Neural crest cell (in vitro differentiated cells): ENCODE data around the gene PATJ. TPM values are rescaled to one million over a fixed set of nuclear protein-coding genes. Genes with fewer than 3 reads are reported as not detected.

ENCODE experiments used
- DNase-seq: peaks from one replicate; pipeline ENCODE4 v3.0.0; 2021; ENCODE audit warnings: low read depth, mixed read lengths, low spot score
- H3K27ac Mint-ChIP-seq: one replicate; pipeline ENCODE4 v1.8.0; 2021; ENCODE audit warnings: mild to moderate bottlenecking, mixed read lengths; ENCODE audit not compliant: unreplicated experiment
- H3K27me3 Mint-ChIP-seq: 2 replicates; pipeline ENCODE4 v1.8.0; 2021; ENCODE audit warnings: low read depth, mild to moderate bottlenecking, mixed read lengths
- H3K36me3 Mint-ChIP-seq: 2 replicates; pipeline ENCODE4 v1.8.0; 2021; ENCODE audit warnings: low read depth, mild to moderate bottlenecking, mixed read lengths
- H3K4me1 Mint-ChIP-seq: 2 replicates; pipeline ENCODE4 v1.8.0; 2021; ENCODE audit warnings: mixed read lengths
- H3K4me3 Mint-ChIP-seq: one replicate; pipeline ENCODE4 v1.8.0; 2021; ENCODE audit warnings: mild to moderate bottlenecking, mixed read lengths
- H3K9me3 Mint-ChIP-seq: 2 replicates; pipeline ENCODE4 v1.8.0; 2021; ENCODE audit warnings: mixed read lengths
- CTCF ChIP-seq: fragments of 200-600 bp; sonication (generic); conservative IDR thresholded peaks from 2 replicates; pipeline ENCODE4 v1.5.0; 2021; ENCODE audit warnings: antibody characterized with exemption, mild to moderate bottlenecking
- total RNA-seq: library from RNA; stranded (reverse); gene quantifications from 2 replicates; pipeline ENCODE4 v1.2.1, GENCODE V29; 2021

Gene PATJ
- total RNA-seq, 1 donor from 2014 or later = 3.9 TPM

- no peak for DNase-seq
- Mint-ChIP-seq H3K27me3 (no peaks in the 10 kb centered on the region), H3K9me3 (no peaks in the 10 kb centered on the region), H3K4me1 (peaks cover 4% of the 10 kb centered on the region), H3K36me3 (no peaks in the 10 kb centered on the region), H3K4me3 (no peak overlapping the region), H3K27ac (no peak overlapping the region)
- no peak for TF ChIP-seq CTCF
These were observed 300.9 kb downstream of the PATJ start for GRCh38 chr1:62043154-62043553.

- no peak overlapping the region for H3K4me3 Mint-ChIP-seq
- no peak for DNase-seq
- no peaks in the 10 kb centered on the region for H3K4me1 Mint-ChIP-seq
- no peaks in the 10 kb centered on the region for H3K9me3 Mint-ChIP-seq
- no peak for TF ChIP-seq CTCF
- H3K27me3 Mint-ChIP-seq = no peaks in the 10 kb centered on the region
- no peak overlapping the region for H3K27ac Mint-ChIP-seq
- no peaks in the 10 kb centered on the region for H3K36me3 Mint-ChIP-seq
These were observed 303.3 kb downstream of the PATJ start for GRCh38 chr1:62045574-62045973.

- DNase-seq = no peak
- Mint-ChIP-seq H3K27ac (no peak overlapping the region), H3K4me3 (no peak overlapping the region)
These were observed 304.6 kb downstream of the PATJ start for GRCh38 chr1:62046927-62047326.

GRCh38 chr1:62050165-62050564, 307.9 kb downstream of the PATJ start:
- H3K27me3 Mint-ChIP-seq = no peaks in the 10 kb centered on the region
- no peak overlapping the region for H3K27ac Mint-ChIP-seq
- DNase-seq = no peak
- TF ChIP-seq CTCF = no peak
- H3K36me3 Mint-ChIP-seq = no peaks in the 10 kb centered on the region
- H3K4me3 Mint-ChIP-seq = no peak overlapping the region
- H3K9me3 Mint-ChIP-seq = no peaks in the 10 kb centered on the region
- no peaks in the 10 kb centered on the region for H3K4me1 Mint-ChIP-seq

More at GRCh38 chr1:62046927-62047326, 304.6 kb downstream of the PATJ start:
- no peaks in the 10 kb centered on the region for H3K9me3 Mint-ChIP-seq
- TF ChIP-seq CTCF = no peak
- no peaks in the 10 kb centered on the region for H3K4me1 Mint-ChIP-seq
- H3K36me3 Mint-ChIP-seq = no peaks in the 10 kb centered on the region
- no peaks in the 10 kb centered on the region for H3K27me3 Mint-ChIP-seq

GRCh38 chr1:62052946-62053345, 310.7 kb downstream of the PATJ start:
- Mint-ChIP-seq H3K27me3 (no peaks in the 10 kb centered on the region), H3K27ac (no peak overlapping the region), H3K36me3 (no peaks in the 10 kb centered on the region), H3K9me3 (no peaks in the 10 kb centered on the region), H3K4me1 (no peaks in the 10 kb centered on the region), H3K4me3 (no peak overlapping the region)
- no peak for TF ChIP-seq CTCF
- no peak for DNase-seq

- no peak for TF ChIP-seq CTCF
- H3K9me3 Mint-ChIP-seq = no peaks in the 10 kb centered on the region
These were observed 311.9 kb downstream of the PATJ start for GRCh38 chr1:62054188-62054587.

More at GRCh38 chr1:62054188-62054587, 311.9 kb downstream of the PATJ start:
- Mint-ChIP-seq H3K4me1 (no peaks in the 10 kb centered on the region), H3K4me3 (no peak overlapping the region), H3K27ac (no peak overlapping the region), H3K36me3 (no peaks in the 10 kb centered on the region), H3K27me3 (no peaks in the 10 kb centered on the region)
- no peak for DNase-seq
